Upper lobe of left lung (tissue), 6 donors: ENCODE results near the gene SRGAP2B. TPM values are rescaled to one million over a fixed set of nuclear protein-coding genes. Genes with fewer than 3 reads are reported as not detected.

ENCODE experiments used
- small RNA-seq, 4 donors: library from RNA; depleted of rRNA; stranded (forward); fragments of <200 nt; gene quantifications; one replicate each; pipeline ENCODE3, GENCODE V24; 2016
- total RNA-seq, 6 donors: library from RNA; depleted of rRNA in 4 of 6; stranded (reverse); fragments of >200 nt in 4 of 6; gene quantifications; one replicate each; pipeline versions ENCODE4 v1.1.0 to v1.2.1, GENCODE V29; 2016 to 2021
- donor health status: DM: no; HTN: no; CAD: no; lungs with moderate emphysema.
- donor health status: DM: no; HTN: yes; CAD: no; lungs with severe emphysema.

The SRGAP2B gene
- total RNA-seq, 6 donors from 2014 or later = 12.5 to 42.5 (median 29.0) TPM

Small RNAs within 50 kb of the gene (small RNA-seq; reads per million reads assigned to genes)
- gene AC242498.1 = 0 reads per million in 4 donors

Other genes starting within 250 kb of the SRGAP2B start
- gene FAM72D, start 646 bp upstream of the SRGAP2B start, total RNA-seq = 1 to 10 TPM in 1 of 6 donors, under 1 TPM in 3, not detected in 2; 0.26 to 2.1 (median 0.54) TPM
- not detected for gene PPIAL4D, start 146.8 kb upstream of the SRGAP2B start, total RNA-seq